ENCODE measurements around the gene ZC3H6. TPM values are rescaled to one million over a fixed set of nuclear protein-coding genes. Genes with fewer than 3 reads are reported as not detected.

The ZC3H6 gene
- total and polyA plus RNA-seq, 2 donors (not counting 1 experiment from before 2014, with no cell fraction given) = 2.8 to 21.9 TPM

GRCh38 chr2:112254466-112255240 lies 20.7 kb upstream of the ZC3H6 start, which contains the start of gene ZC3H8:
TSS of gene ZC3H8 (minus strand) at chr2:112255042. CDS start at chr2:112254981, 61 bp downstream.
- Histone ChIP-seq H3K79me2 (ENCODE audit: control insufficient read depth, insufficient read depth, low read length) (peaks cover 32% of the 10 kb centered on the region), H3K36me3 (replicated peaks in 1 of 2; ENCODE audit: control extremely low read depth in 1 of 2, control insufficient read depth in 1 of 2, extremely low read depth in 1 of 2, insufficient read depth in 2 of 2, low read length in 1 of 2) (no peaks in the 10 kb centered on the region), H3K4me1 (ENCODE audit: control insufficient read depth in 2 of 2, insufficient read depth in 2 of 2, low read length in 2 of 2) (peaks cover 9 to 17% of the 10 kb centered on the region in 2 donors), H3K9me3 (ENCODE audit: control extremely low read depth in 1 of 3, control insufficient read depth in 2 of 3, insufficient read depth in 1 of 3, low read length in 2 of 3) (no peaks in the 10 kb centered on the region), H3K27me3 (replicated peaks in 1 of 4; ENCODE audit: control extremely low read depth in 1 of 4, control insufficient read depth in 3 of 4, insufficient read depth in 4 of 4, low read length in 3 of 4) (no peaks in the 10 kb centered on the region), H3K4me2 (replicated peaks; ENCODE audit: low read depth, low read length, poor library complexity, severe bottlenecking) (peak within 1 kb of the TSS; percentile 87), H3K27ac (ENCODE audit: low read length in 2 of 2) (peak within 1 kb of the TSS; percentile 83 to 93), H4K20me1 (ENCODE audit: control insufficient read depth, insufficient read depth, low read length, poor library complexity, severe bottlenecking) (no peaks in the 10 kb centered on the region), H3K4me3 (ENCODE audit: control extremely low read depth in 1 of 5, extremely low read depth in 1 of 5, insufficient read depth in 1 of 5, low read depth in 2 of 5, low read length in 4 of 5) (peak within 1 kb of the TSS; percentile 72 to 84 (median 79)), H2AFZ (ENCODE audit: insufficient read depth, low read depth, low read length, poor library complexity, severe bottlenecking) (peak within 1 kb of the TSS; percentile 93), H3K9ac (ENCODE audit: low read length) (peak within 1 kb of the TSS; percentile 85)
- peak within 1 kb of the TSS; percentile 92 for H3K27ac Mint-ChIP-seq
- H3K4me3 Mint-ChIP-seq = peak within 1 kb of the TSS; percentile 93
- POLR2A ChIA-PET = interaction anchor here (0.7 to 1.4 kb wide), 4 partner anchors 20 to 330 kb away, joined by 3 to 6 read pairs (median 3); partner anchors contain the start of genes CHCHD5, FBLN7 and TMEM87B
- no peak for TF ChIP-seq EZH2 (IDR thresholded peaks at IDR 0.05; ENCODE audit: borderline replicate concordance, insufficient read depth, low read depth, low read length, poor library complexity, severe bottlenecking)
- TF ChIP-seq, protein P1, sequence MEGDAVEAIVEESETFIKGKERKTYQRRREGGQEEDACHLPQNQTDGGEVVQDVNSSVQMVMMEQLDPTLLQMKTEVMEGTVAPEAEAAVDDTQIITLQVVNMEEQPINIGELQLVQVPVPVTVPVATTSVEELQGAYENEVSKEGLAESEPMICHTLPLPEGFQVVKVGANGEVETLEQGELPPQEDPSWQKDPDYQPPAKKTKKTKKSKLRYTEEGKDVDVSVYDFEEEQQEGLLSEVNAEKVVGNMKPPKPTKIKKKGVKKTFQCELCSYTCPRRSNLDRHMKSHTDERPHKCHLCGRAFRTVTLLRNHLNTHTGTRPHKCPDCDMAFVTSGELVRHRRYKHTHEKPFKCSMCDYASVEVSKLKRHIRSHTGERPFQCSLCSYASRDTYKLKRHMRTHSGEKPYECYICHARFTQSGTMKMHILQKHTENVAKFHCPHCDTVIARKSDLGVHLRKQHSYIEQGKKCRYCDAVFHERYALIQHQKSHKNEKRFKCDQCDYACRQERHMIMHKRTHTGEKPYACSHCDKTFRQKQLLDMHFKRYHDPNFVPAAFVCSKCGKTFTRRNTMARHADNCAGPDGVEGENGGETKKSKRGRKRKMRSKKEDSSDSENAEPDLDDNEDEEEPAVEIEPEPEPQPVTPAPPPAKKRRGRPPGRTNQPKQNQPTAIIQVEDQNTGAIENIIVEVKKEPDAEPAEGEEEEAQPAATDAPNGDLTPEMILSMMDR (IDR thresholded peaks at IDR 0.05) = no peak
- intact Hi-C loops (cut with micrococcal nuclease) = loop anchor here (1.0 to 10.0 kb wide), 7 partner anchors 21 to 367 kb away; partner anchors contain the start of genes CHCHD5, POLR1B and ZC3H6
- peaks cover 23% of the 10 kb centered on the region for H3K4me1 Mint-ChIP-seq
- DNase-seq = peak; percentile 95
- under 1% methylated on average over 62 of the region's 68 CpGs for WGBS (ENCODE audit: insufficient coverage)
- H3K9me3 Mint-ChIP-seq (ENCODE audit: insufficient read depth) = no peaks in the 10 kb centered on the region
- no peaks in the 10 kb centered on the region for H3K27me3 Mint-ChIP-seq
- CTCF ChIA-PET = interaction anchor here (0.8 to 1.2 kb wide), 4 partner anchors 19 to 246 kb away, joined by 3 to 4 read pairs (median 4); no protein-coding TSS in a partner anchor
- peak; percentile 89 for ATAC-seq (ENCODE audit: low read depth)
